HCT116 (cell line): ENCODE results near the gene AUTS2. TPM values are rescaled to one million over a fixed set of nuclear protein-coding genes. Genes with fewer than 3 reads are reported as not detected.

Experiments
- ATAC-seq: fragments of 200-7000 bp; cut with Tn5 transposase; 2 replicates; pipeline ENCODE4 v1.9.1; 2020; ENCODE audit warnings: mild to moderate bottlenecking, moderate library complexity
- BruUV-seq: library from RNA; stranded (reverse); fragments of 400-500 nt; replicated peaks from 2 replicates; lab custom pipeline; 2021; lab: Mats Ljungman, UMichigan
- CTCF ChIA-PET: fragments of 300-600 bp; sonication (Branson Sonifier 250); formaldehyde crosslinking; loops from one replicate; lab custom pipeline; 2021; ENCODE audit warnings: antibody characterized with exemption; lab: Charles Lee
- POLR2A ChIA-PET: fragments of 300-600, 350-600 bp; sonication (Branson Sonifier 250); formaldehyde crosslinking; loops from one replicate; lab custom pipeline; 2021; ENCODE audit warnings: antibody characterized with exemption; lab: Charles Lee
- RAD21 ChIA-PET, 2 experiments: fragments of 300-600 bp; sonication (Branson Sonifier 250); formaldehyde crosslinking; loops; one replicate each; lab custom pipeline; 2023; ENCODE audit warnings: low total read pairs in 2 of 2; ENCODE audit not compliant: uncharacterized antibody in 2 of 2, unreplicated experiment in 2 of 2, low non-redundant PET in 1 of 2; lab: Charles Lee
- DNase-seq: peaks from one replicate; pipeline ENCODE4 v3.0.0-alpha.2; 2010; ENCODE audit warnings: low read depth, low spot score
- H2AFZ ChIP-seq: fragments of 200-600 bp; shearing (Covaris generic), sonication (generic); 2 replicates; pipeline ENCODE4 v1.6.1; 2017; ENCODE audit warnings: low read depth, mixed run types, mixed read lengths, antibody characterized with exemption, low read length; ENCODE audit not compliant: poor library complexity, severe bottlenecking
- H3K27ac ChIP-seq: 2 replicates; pipeline ENCODE4 v1.5.1; 2012; ENCODE audit warnings: low read depth, low read length
- H3K27me3 ChIP-seq: fragments of 200-600 bp; sonication (generic); 2 replicates; pipeline ENCODE4 v1.6.1; 2016; ENCODE audit warnings: mixed run types, low read length, mixed read lengths; ENCODE audit not compliant: insufficient read depth
- H3K36me3 ChIP-seq, 2 experiments: fragments of 200-500 bp in 1 of 2; fragments of 200-600 bp in 1 of 2; sonication (Bioruptor generic) in 1 of 2; sonication (generic) in 1 of 2; 2 replicates each; pipeline versions ENCODE4 v1.5.1 to v1.6.1; 2014 to 2016; ENCODE audit warnings: low read length in 2 of 2, inconsistent platforms in 1 of 2, mixed read lengths in 1 of 2, mixed run types in 1 of 2; ENCODE audit not compliant: insufficient read depth in 2 of 2, control insufficient read depth in 1 of 2
- H3K4me1 ChIP-seq, 2 experiments: fragments of 200-600 bp in 1 of 2; sonication (generic) in 1 of 2; 2 replicates each; pipeline versions ENCODE4 v1.5.1 to v1.6.1; 2012 to 2017; ENCODE audit warnings: low read length in 2 of 2, inconsistent platforms in 1 of 2, mild to moderate bottlenecking in 1 of 2, mixed read lengths in 1 of 2, mixed run types in 1 of 2, moderate library complexity in 1 of 2; ENCODE audit not compliant: insufficient read depth in 2 of 2, control insufficient read depth in 1 of 2
- H3K4me2 ChIP-seq: fragments of 200-600 bp; sonication (generic); 2 replicates; pipeline ENCODE4 v1.6.1; 2017; ENCODE audit warnings: mixed run types, low read length, mixed read lengths
- H3K4me3 ChIP-seq, 2 experiments: fragments of 200-600 bp in 1 of 2; sonication (generic) in 1 of 2; replicated peaks in 1 of 2; 2 replicates each; pipeline ENCODE4 v1.5.1; 2011 to 2016; ENCODE audit warnings: low read length in 2 of 2, control low read depth in 1 of 2, low read depth in 1 of 2, mild to moderate bottlenecking in 1 of 2, mixed read lengths in 1 of 2, mixed run types in 1 of 2
- H3K79me2 ChIP-seq: fragments of 200-600 bp; sonication (generic); 2 replicates; pipeline ENCODE4 v1.6.1; 2017; ENCODE audit warnings: mild to moderate bottlenecking, mixed run types, low read length, moderate library complexity, mixed read lengths; ENCODE audit not compliant: insufficient read depth
- H3K9ac ChIP-seq: fragments of 200-600 bp; sonication (generic); 2 replicates; pipeline ENCODE4 v1.6.1; 2016; ENCODE audit warnings: low read length, mixed read lengths
- H3K9me2 ChIP-seq: fragments of 200-600 bp; sonication (generic), shearing (Covaris generic); 2 replicates; pipeline ENCODE4 v1.6.1; 2017; ENCODE audit warnings: mixed run types, mild to moderate bottlenecking, moderate library complexity; ENCODE audit not compliant: insufficient read depth
- H3K9me3 ChIP-seq, 2 experiments: fragments of 200-500 bp in 1 of 2; fragments of 200-600 bp in 1 of 2; sonication (Bioruptor generic) in 1 of 2; sonication (generic) in 1 of 2; 2 replicates each; pipeline ENCODE4 v1.6.1; 2014 to 2017; ENCODE audit warnings: low read length in 2 of 2, mixed read lengths in 2 of 2, inconsistent platforms in 1 of 2, low read depth in 1 of 2, mild to moderate bottlenecking in 1 of 2, mixed run types in 1 of 2, moderate library complexity in 1 of 2; ENCODE audit not compliant: control insufficient read depth in 1 of 2, insufficient read depth in 1 of 2
- H4K20me1 ChIP-seq: fragments of 200-600 bp; sonication (generic), shearing (Covaris generic); 2 replicates; pipeline ENCODE4 v1.6.1; 2017; ENCODE audit warnings: mixed run types, mild to moderate bottlenecking, moderate library complexity; ENCODE audit not compliant: insufficient read depth
- CEBPB ChIP-seq: IDR thresholded peaks from 2 replicates; pipeline ENCODE4 v1.6.1; 2012; ENCODE audit warnings: low read depth
- EGR1 ChIP-seq: IDR thresholded peaks from 2 replicates; pipeline ENCODE4 v1.6.1; 2012; ENCODE audit warnings: low read depth
- ELF1 ChIP-seq: IDR thresholded peaks from 2 replicates; pipeline ENCODE4 v1.6.1; 2012; ENCODE audit warnings: low read depth, borderline replicate concordance
- EZH2 ChIP-seq: fragments of 200-600 bp; sonication (generic); IDR thresholded peaks from 2 replicates; pipeline ENCODE4 v1.6.1; 2017; ENCODE audit warnings: antibody characterized with exemption, mixed run types
- JUND ChIP-seq: IDR thresholded peaks from 2 replicates; pipeline ENCODE4 v1.6.1; 2012
- MAX ChIP-seq: IDR thresholded peaks from 2 replicates; pipeline ENCODE4 v1.6.1; 2012
- POLR2AphosphoS5 ChIP-seq: IDR thresholded peaks from 2 replicates; pipeline ENCODE4 v1.6.1; 2011; ENCODE audit warnings: mild to moderate bottlenecking, low read depth, low read length, moderate library complexity
- REST ChIP-seq: IDR thresholded peaks from 2 replicates; pipeline ENCODE4 v1.6.1; 2012; ENCODE audit warnings: low read depth
- SIN3A ChIP-seq: IDR thresholded peaks from 2 replicates; pipeline ENCODE4 v1.6.1; 2012; ENCODE audit warnings: low read depth
- SRF ChIP-seq: IDR thresholded peaks from 2 replicates; pipeline ENCODE4 v1.6.1; 2012; ENCODE audit warnings: low read depth
- TCF7L2 ChIP-seq: IDR thresholded peaks from 2 replicates; pipeline ENCODE4 v1.7.0; 2011; ENCODE audit warnings: borderline replicate concordance, inconsistent platforms; ENCODE audit not compliant: insufficient read depth, insufficient read length; ENCODE audit errors: extremely low read depth
- ZFX ChIP-seq: fragments of 450-650 bp; IDR thresholded peaks from 2 replicates; pipeline ENCODE4 v1.6.1; 2017
- ZNF274 ChIP-seq: fragments of 200-500 bp; sonication (Bioruptor generic); IDR thresholded peaks from 2 replicates; pipeline ENCODE4 v1.6.1; 2014; ENCODE audit warnings: mild to moderate bottlenecking, low read depth, low read length, inconsistent platforms
- intact Hi-C: fragments of 100-400 bp; cut with micrococcal nuclease; formaldehyde crosslinking; loops from 2 replicates; pipeline ENCODE4 v1.10.0; 2022
- total RNA-seq: library from RNA; stranded (reverse); gene quantifications from one replicate; pipeline ENCODE4 v1.2.1, GENCODE V29; 2021; ENCODE audit not compliant: unreplicated experiment

Gene AUTS2
- total RNA-seq, 1 experiment from 2014 or later, result 0.93 TPM

GRCh38 chr7:69992938-69993337, 394.7 kb downstream of the AUTS2 start:
- Histone ChIP-seq H3K4me2 (no peak overlapping the region), H3K4me3 (no peak overlapping the region), H4K20me1 (no peaks in the 10 kb centered on the region), H3K36me3 (no peaks in the 10 kb centered on the region), H3K79me2 (no peaks in the 10 kb centered on the region), H3K9me3 (peaks cover 7 to 29% of the 10 kb centered on the region in 2 experiments; a peak in 2 of 4 replicates), H3K27me3 (no peaks in the 10 kb centered on the region), H2AFZ (no peak overlapping the region), H3K4me1 (no peaks in the 10 kb centered on the region), H3K9ac (no peak overlapping the region), H3K9me2 (no peaks in the 10 kb centered on the region), H3K27ac (no peak overlapping the region)
- ATAC-seq (no peak), DNase-seq (no peak)
- TF ChIP-seq MAX (no peak), SIN3A (no peak), EGR1 (no peak), JUND (no peak), POLR2AphosphoS5 (no peak)
- ChIA-PET POLR2A (no interaction called here), CTCF (no interaction called here), RAD21 (no interaction called here)
- no TSS peak for BruUV-seq
- intact Hi-C loops, result no loop called here

GRCh38 chr7:69994218-69994617, 395.9 kb downstream of the AUTS2 start:
- ChIA-PET CTCF (no interaction called here), RAD21 (no interaction called here), POLR2A (no interaction called here)
- no peaks in the 10 kb centered on the region for H3K4me1 ChIP-seq
- no peak overlapping the region for H3K27ac ChIP-seq
- no peak overlapping the region for H3K4me3 ChIP-seq
- BruUV-seq, result no TSS peak
- H3K9me3 ChIP-seq, result peaks cover 7 to 31% of the 10 kb centered on the region in 2 experiments; a peak in 2 of 4 replicates
- intact Hi-C loops, result no loop called here
- H3K9me2 ChIP-seq, result no peaks in the 10 kb centered on the region
- H3K27me3 ChIP-seq, result no peaks in the 10 kb centered on the region
- H3K9ac ChIP-seq, result no peak overlapping the region
- TF ChIP-seq ZNF274 (no peak), REST (no peak), ELF1 (no peak), TCF7L2 (no peak), CEBPB (no peak), JUND (no peak), SRF (no peak), ZFX (no peak), EZH2 (no peak)
- DNase-seq, result no peak
- H3K79me2 ChIP-seq, result no peaks in the 10 kb centered on the region
- H2AFZ ChIP-seq, result no peak overlapping the region
- H3K36me3 ChIP-seq, result no peaks in the 10 kb centered on the region
- ATAC-seq, result no peak
- H4K20me1 ChIP-seq, result no peaks in the 10 kb centered on the region
- H3K4me2 ChIP-seq, result no peak overlapping the region
